HG03521 (cell line): ENCODE results near the gene SF3A2.

Source experiments
- ATAC-seq: cut with Tn5 transposase; IDR thresholded peaks from one replicate; pipeline ENCODE4 v1.9.1; 2021; ENCODE audit warnings: mild to moderate bottlenecking, moderate library complexity; ENCODE audit not compliant: unreplicated experiment

Gene SF3A2

DNA sequence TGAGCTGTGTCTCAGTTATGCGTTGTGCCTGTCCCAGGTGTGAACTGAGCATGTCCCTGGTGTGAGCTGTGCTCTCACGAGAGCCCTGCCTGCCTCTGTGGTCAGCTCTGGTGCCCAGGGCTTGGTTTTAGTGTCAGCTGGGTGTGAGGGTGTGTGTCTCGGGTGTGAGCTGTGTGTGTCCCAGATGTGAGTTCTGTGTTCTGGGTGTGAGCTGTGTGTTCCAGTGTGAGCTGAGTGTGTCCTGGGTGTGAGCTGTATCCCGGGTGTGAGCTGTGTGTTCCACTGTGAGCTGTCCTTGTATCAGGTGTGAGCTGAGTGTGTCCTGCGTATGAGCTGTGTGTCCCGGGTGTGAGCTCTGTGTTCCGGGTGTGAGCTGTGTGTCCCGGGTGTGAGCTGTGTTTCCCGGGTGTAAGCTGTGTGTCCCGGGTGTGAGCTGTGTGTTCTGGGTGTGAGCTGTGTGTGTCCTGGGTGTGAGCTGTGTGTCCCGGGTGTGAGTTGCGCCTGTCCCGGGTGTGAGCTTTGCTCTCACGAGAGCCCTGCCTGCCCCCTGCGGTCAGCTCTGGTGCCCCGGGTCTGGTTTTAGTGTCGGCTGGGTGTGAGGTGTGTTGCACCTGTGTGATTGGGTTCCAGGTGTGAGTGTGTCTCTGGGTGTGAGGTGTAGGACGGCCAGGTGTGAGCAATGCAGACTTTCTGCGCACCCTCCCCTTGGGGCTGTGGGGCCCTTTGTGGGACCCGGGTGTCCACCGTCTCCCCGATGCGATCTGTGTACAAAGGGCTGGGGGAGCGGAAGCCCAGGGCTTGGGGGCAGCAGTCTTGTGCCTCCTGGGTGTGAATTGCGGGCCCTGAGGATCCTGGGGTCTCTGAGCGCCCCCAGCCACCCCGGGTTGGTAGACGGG, 52.4 kb downstream of the SF3A2 start:
- ATAC-seq, result no peak

DNA sequence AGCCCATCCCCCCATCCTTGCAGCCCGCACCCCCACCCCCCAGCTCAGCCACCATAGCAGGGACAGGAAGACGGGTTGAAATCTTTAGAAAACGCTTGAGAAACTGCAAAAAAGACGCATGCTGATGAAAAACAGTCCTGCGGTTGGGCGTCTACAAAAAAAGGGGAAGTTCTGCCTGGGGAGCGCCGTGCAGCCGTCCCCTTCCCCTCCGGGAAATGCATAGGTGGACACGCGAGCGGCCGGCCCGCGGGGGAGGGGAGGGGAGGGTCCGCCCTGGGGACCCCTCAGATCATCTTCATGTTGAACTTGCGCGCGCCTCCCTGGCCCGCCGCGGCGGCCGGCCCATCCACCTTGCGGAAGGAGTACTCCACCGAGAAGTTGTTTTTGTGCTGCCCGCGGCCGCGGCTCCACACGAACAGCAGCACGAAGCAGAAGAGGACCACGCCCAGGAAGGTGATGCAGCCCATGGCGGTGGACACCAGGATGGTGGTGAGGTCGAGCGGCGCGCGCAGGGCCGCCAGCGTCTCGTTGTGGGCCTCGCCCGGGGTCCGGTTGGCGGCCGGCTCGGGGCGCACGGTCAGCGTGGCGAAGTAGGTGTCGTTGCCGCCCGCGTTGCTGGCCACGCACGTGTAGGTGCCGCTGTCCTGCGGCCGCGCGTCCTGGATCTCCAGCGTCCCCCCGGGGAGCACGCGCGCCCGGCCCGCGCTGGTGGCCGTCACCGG, 53.3 kb downstream of the SF3A2 start:
- no peak for ATAC-seq

DNA sequence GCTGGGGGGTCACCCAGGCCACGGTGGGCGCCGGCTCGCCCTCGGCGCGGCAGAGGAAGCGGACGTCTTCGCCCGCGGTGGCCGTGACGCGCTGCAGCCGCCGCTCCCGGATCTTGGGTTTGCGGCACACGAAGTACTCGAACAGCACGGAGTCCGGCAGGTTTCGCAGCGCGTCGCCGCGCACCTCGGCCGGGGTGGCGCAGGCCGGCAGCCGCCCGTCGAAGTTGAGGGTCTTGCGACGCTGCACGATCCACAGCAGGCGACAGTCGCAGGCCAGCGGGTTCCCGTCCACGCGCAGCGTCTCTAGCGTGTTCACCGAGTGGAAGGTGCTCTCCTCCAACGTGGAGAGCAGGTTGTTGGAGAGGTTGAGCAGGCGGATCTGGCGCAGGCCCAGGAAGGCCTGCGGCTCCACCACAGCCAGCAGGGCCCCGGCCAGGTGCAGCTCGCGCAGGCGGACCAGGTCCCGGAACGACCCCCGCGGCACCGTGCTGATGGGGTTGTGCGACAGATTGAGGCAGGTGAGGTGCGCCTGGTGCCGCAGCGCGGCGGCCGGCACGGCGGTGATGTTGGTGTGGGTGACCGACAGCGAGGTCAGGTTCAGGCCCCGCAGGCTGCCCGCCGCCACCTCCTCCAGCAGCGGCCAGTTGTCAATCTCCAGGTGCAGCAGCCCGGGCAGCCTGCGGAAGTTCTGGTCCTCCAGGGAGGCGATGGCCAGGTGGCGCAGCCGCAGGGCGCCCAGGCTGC, 54.0 kb downstream of the SF3A2 start:
- ATAC-seq, result no peak

DNA sequence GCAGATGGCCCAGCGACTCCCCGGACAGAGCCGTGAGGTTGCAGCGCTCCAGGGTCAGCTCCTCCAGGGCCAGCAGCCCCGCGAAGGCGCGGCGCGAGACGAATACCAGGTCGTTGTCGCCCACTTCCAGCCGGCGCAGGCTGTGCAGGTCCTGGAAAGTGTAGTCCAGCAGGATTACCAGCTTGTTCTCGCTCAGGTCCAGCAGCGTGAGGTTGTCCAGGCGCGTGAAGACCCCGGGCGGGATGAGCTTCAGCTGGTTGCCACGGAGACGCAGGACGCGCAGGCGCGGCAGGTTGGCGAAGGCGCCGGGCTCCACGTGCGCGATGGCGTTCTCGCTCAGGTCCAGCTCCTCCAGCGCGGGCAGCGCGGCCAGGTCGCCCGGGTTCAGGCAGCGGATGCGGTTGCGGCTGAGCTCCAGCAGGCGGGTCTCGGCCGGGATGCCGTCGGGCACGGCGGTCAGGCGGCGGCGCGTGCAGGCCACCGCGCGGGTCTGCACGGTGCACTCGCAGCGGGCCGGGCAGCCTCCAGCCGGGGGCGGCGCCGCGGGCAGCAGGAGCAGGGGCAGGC, 54.6 kb downstream of the SF3A2 start:
- ATAC-seq, result no peak

DNA sequence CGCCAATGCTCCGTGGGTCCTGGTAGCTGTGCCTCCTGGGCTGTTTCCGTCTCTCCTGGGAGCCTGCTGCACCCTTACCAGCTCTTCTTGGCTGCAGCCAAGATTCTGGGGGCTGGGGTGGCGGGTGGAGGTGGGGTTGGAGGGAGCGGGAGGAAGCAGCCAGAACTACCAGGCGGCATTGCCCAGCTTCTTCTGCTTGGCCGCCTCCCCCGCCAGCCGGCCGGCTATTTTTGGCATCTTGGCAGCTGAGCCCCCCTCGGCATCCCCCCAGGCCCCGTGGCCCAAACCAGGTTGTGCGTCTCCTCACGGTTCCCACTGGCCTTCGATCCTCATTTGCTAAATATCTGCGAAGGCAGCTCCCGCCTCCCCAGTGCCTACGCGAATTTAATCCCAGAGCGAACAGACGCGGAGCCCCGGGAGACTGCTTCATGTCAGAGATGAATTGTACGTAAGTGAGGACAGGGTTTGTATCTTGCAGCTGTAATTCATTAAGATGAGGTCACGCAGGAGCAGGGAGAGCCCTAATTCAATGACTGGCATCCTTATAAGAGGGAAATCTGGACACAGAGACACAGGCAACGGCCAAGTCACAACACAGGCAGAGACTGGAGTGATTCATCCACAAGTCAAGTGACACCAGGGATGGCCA, 58.2 kb downstream of the SF3A2 start:
- no peak for ATAC-seq

DNA sequence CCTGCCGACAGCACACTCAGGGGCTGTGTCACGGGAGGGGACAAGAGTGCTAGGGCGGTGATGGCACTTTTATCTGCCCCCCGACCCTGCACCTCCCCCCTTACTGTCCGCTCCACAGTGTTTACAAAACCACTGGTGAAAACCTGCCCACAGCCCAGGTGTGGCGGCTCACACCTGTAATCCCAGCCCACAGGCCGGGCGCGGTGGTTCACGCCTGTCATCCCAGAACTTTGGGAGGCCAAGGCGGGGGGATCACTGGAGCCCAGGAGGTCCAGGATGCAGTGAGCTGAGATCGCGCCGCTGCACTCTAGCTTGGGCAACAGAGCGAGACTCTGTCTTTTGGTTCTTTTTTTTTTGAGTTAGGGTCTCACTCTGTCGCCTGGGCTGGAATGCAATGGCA, 59.5 kb downstream of the SF3A2 start:
- ATAC-seq, result no peak
